Measurements from ENCODE around the gene MTFR1L.

Gene MTFR1L

GRCh38 chr1:25804244-25804963 lies 15.3 kb upstream of the MTFR1L start:
- peaks cover 28% of the 10 kb centered on the region for H3K4me1 ChIP-seq (ENCODE audit: insufficient read depth, low read length)

GRCh38 chr1:25804964-25805862 lies 14.5 kb upstream of the MTFR1L start:
- Histone ChIP-seq H3K9me3 (ENCODE audit: low read length) (no peaks in the 10 kb centered on the region), H3K27ac (ENCODE audit: low read depth, low read length) (no peak overlapping the region), H3K4me1 (ENCODE audit: insufficient read depth, low read length) (peaks cover 26% of the 10 kb centered on the region), H3K27me3 (ENCODE audit: control insufficient read depth in 1 of 2, insufficient read depth in 2 of 2, low read length in 2 of 2) (no peaks in the 10 kb centered on the region), H3K4me3 (ENCODE audit: low read depth in 1 of 2, low read length in 2 of 2) (no peak overlapping the region), H3K9ac (ENCODE audit: low read length) (no peak overlapping the region), H3K36me3 (ENCODE audit: insufficient read depth, low read length) (peaks cover 17% of the 10 kb centered on the region)

More at GRCh38 chr1:25804244-25804963, 15.3 kb upstream of the MTFR1L start:
- no peak overlapping the region for H3K9ac ChIP-seq (ENCODE audit: low read length)
- no peaks in the 10 kb centered on the region for H3K27me3 ChIP-seq (ENCODE audit: control insufficient read depth in 1 of 2, insufficient read depth in 2 of 2, low read length in 2 of 2)
- no peaks in the 10 kb centered on the region for H3K9me3 ChIP-seq (ENCODE audit: low read length)
- no peak overlapping the region for H3K4me3 ChIP-seq (ENCODE audit: low read depth in 1 of 2, low read length in 2 of 2)
- peaks cover 11% of the 10 kb centered on the region for H3K36me3 ChIP-seq (ENCODE audit: insufficient read depth, low read length)
- no peak overlapping the region for H3K27ac ChIP-seq (ENCODE audit: low read depth, low read length)

GRCh38 chr1:25805863-25806225 lies 13.9 kb upstream of the MTFR1L start:
- Histone ChIP-seq H3K9ac (ENCODE audit: low read length) (no peak overlapping the region), H3K27me3 (ENCODE audit: control insufficient read depth in 1 of 2, insufficient read depth in 2 of 2, low read length in 2 of 2) (no peaks in the 10 kb centered on the region), H3K9me3 (ENCODE audit: low read length) (no peaks in the 10 kb centered on the region), H3K4me3 (ENCODE audit: low read depth in 1 of 2, low read length in 2 of 2) (no peak overlapping the region), H3K4me1 (ENCODE audit: insufficient read depth, low read length) (peaks cover 31% of the 10 kb centered on the region), H3K27ac (ENCODE audit: low read depth, low read length) (no peak overlapping the region), H3K36me3 (ENCODE audit: insufficient read depth, low read length) (peaks cover 19% of the 10 kb centered on the region)

- Histone ChIP-seq H3K4me3 (ENCODE audit: low read depth in 1 of 2, low read length in 2 of 2) (no peak overlapping the region), H3K27me3 (ENCODE audit: control insufficient read depth in 1 of 2, insufficient read depth in 2 of 2, low read length in 2 of 2) (no peaks in the 10 kb centered on the region), H3K36me3 (ENCODE audit: insufficient read depth, low read length) (peaks cover 21% of the 10 kb centered on the region), H3K4me1 (ENCODE audit: insufficient read depth, low read length) (peaks cover 29% of the 10 kb centered on the region), H3K9me3 (ENCODE audit: low read length) (no peaks in the 10 kb centered on the region), H3K9ac (ENCODE audit: low read length) (no peak overlapping the region), H3K27ac (ENCODE audit: low read depth, low read length) (no peak overlapping the region)
Observed at GRCh38 chr1:25806418-25806817, 13.3 kb upstream of the MTFR1L start.

- no peak overlapping the region for H3K27ac ChIP-seq (ENCODE audit: low read depth, low read length)
- H3K4me1 ChIP-seq (ENCODE audit: insufficient read depth, low read length) = peaks cover 23% of the 10 kb centered on the region
- no peaks in the 10 kb centered on the region for H3K27me3 ChIP-seq (ENCODE audit: control insufficient read depth in 1 of 2, insufficient read depth in 2 of 2, low read length in 2 of 2)
- H3K9ac ChIP-seq (ENCODE audit: low read length) = no peak overlapping the region
- H3K9me3 ChIP-seq (ENCODE audit: low read length) = no peaks in the 10 kb centered on the region
- H3K36me3 ChIP-seq (ENCODE audit: insufficient read depth, low read length) = peaks cover 30% of the 10 kb centered on the region
- no peak overlapping the region for H3K4me3 ChIP-seq (ENCODE audit: low read depth in 1 of 2, low read length in 2 of 2)
Observed at GRCh38 chr1:25807480-25808390, 12.0 kb upstream of the MTFR1L start.

- H3K9me3 ChIP-seq (ENCODE audit: low read length) = no peaks in the 10 kb centered on the region
- H3K9ac ChIP-seq (ENCODE audit: low read length) = no peak overlapping the region
- H3K4me3 ChIP-seq (ENCODE audit: low read depth in 1 of 2, low read length in 2 of 2) = no peak overlapping the region
- H3K27me3 ChIP-seq (ENCODE audit: control insufficient read depth in 1 of 2, insufficient read depth in 2 of 2, low read length in 2 of 2) = no peaks in the 10 kb centered on the region
- no peak overlapping the region for H3K27ac ChIP-seq (ENCODE audit: low read depth, low read length)
- peaks cover 23% of the 10 kb centered on the region for H3K4me1 ChIP-seq (ENCODE audit: insufficient read depth, low read length)
- peaks cover 40% of the 10 kb centered on the region for H3K36me3 ChIP-seq (ENCODE audit: insufficient read depth, low read length)
Observed at GRCh38 chr1:25808481-25809244, 11.1 kb upstream of the MTFR1L start.

- no peaks in the 10 kb centered on the region for H3K27me3 ChIP-seq (ENCODE audit: control insufficient read depth in 1 of 2, insufficient read depth in 2 of 2, low read length in 2 of 2)
- no peak overlapping the region for H3K9ac ChIP-seq (ENCODE audit: low read length)
- no peaks in the 10 kb centered on the region for H3K9me3 ChIP-seq (ENCODE audit: low read length)
- H3K4me1 ChIP-seq (ENCODE audit: insufficient read depth, low read length) = peaks cover 23% of the 10 kb centered on the region
- peaks cover 47% of the 10 kb centered on the region for H3K36me3 ChIP-seq (ENCODE audit: insufficient read depth, low read length)
- no peak overlapping the region for H3K27ac ChIP-seq (ENCODE audit: low read depth, low read length)
- H3K4me3 ChIP-seq (ENCODE audit: low read depth in 1 of 2, low read length in 2 of 2) = no peak overlapping the region
Observed at GRCh38 chr1:25809283-25809926, 10.3 kb upstream of the MTFR1L start.

- Histone ChIP-seq H3K9ac (ENCODE audit: low read length) (no peak overlapping the region), H3K9me3 (ENCODE audit: low read length) (no peaks in the 10 kb centered on the region), H3K27ac (ENCODE audit: low read depth, low read length) (no peak overlapping the region), H3K36me3 (ENCODE audit: insufficient read depth, low read length) (peaks cover 52% of the 10 kb centered on the region), H3K4me1 (ENCODE audit: insufficient read depth, low read length) (peaks cover 23% of the 10 kb centered on the region), H3K27me3 (ENCODE audit: control insufficient read depth in 1 of 2, insufficient read depth in 2 of 2, low read length in 2 of 2) (no peaks in the 10 kb centered on the region), H3K4me3 (ENCODE audit: low read depth in 1 of 2, low read length in 2 of 2) (no peak overlapping the region)
Observed at GRCh38 chr1:25809929-25810328, 9.8 kb upstream of the MTFR1L start.

- Histone ChIP-seq H3K27ac (ENCODE audit: low read depth, low read length) (no peak overlapping the region), H3K36me3 (ENCODE audit: insufficient read depth, low read length) (peaks cover 52% of the 10 kb centered on the region), H3K9me3 (ENCODE audit: low read length) (no peaks in the 10 kb centered on the region), H3K9ac (ENCODE audit: low read length) (no peak overlapping the region), H3K4me1 (ENCODE audit: insufficient read depth, low read length) (peaks cover 20% of the 10 kb centered on the region), H3K4me3 (ENCODE audit: low read depth in 1 of 2, low read length in 2 of 2) (no peak overlapping the region), H3K27me3 (ENCODE audit: control insufficient read depth in 1 of 2, insufficient read depth in 2 of 2, low read length in 2 of 2) (no peaks in the 10 kb centered on the region)
Observed at GRCh38 chr1:25810341-25811299, 9.1 kb upstream of the MTFR1L start.
